ENCODE data around the gene PPBP.

The PPBP gene

DNA sequence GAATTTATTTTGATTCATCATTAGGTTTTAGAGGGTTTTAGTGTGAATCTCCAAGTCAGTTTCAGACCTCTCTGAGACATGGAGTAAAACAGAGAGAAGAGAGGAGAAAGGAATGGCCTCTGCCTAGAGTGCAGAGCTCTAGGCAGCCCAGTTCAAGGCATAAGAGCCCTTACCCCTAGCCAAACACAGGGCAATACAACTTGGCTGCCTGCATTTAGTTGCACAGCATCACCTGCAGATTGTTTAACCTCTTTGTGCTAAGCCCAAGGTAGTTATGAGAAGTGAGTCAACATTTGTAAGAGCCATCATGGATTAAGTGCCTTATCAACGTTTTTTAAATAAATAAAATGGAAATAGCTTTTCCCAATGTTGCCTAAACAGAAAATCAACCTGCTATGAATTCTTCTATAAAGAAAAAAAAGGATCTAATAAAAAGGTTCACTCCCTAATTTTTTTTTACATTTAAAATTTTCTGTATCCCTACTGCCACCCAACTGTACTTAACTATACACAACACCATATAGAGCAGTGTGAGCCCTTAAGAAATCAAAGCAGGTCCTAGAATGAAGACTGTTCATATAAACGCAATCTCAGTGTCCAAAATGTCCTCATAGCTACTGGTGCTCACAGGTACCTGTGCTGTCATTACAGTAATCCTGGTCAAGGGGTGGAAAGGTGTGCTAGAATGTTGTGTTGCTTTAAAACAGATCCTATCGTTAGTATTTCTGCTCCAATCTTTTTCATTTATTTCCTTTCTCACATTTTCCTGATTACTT lies 42.1 kb downstream of the PPBP start:
- Mint-ChIP-seq H3K9me3 (no peaks in the 10 kb centered on the region), H3K4me3 (no peak overlapping the region), H3K27ac (no peak overlapping the region), H3K4me1 (no peaks in the 10 kb centered on the region), H3K27me3 (peaks cover 38% of the 10 kb centered on the region)
- DNase-seq (no peak), ATAC-seq (no peak)

DNA sequence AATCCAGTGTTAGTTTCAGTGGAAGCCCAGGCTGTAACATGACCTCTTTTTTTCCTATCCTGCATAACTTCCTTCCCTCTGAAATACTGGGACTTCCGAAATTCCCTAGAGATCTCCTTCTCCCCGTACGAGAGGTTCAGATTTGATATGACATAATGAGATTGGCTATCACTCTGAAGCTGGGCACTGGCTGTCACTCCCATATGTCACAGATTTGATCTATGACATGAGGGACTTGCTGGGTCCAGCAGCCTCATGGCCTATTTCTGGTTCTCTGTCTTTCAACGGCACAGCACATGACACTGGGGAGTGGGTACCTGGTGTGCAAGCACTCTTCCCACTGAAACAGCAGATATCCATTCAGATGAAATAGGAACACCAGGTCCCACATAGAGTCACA lies 42.9 kb downstream of the PPBP start:
- Mint-ChIP-seq H3K27me3 (peaks cover 38% of the 10 kb centered on the region), H3K4me3 (no peak overlapping the region), H3K27ac (no peak overlapping the region), H3K9me3 (no peaks in the 10 kb centered on the region), H3K4me1 (no peaks in the 10 kb centered on the region)
- DNase-seq (no peak), ATAC-seq (no peak)

DNA sequence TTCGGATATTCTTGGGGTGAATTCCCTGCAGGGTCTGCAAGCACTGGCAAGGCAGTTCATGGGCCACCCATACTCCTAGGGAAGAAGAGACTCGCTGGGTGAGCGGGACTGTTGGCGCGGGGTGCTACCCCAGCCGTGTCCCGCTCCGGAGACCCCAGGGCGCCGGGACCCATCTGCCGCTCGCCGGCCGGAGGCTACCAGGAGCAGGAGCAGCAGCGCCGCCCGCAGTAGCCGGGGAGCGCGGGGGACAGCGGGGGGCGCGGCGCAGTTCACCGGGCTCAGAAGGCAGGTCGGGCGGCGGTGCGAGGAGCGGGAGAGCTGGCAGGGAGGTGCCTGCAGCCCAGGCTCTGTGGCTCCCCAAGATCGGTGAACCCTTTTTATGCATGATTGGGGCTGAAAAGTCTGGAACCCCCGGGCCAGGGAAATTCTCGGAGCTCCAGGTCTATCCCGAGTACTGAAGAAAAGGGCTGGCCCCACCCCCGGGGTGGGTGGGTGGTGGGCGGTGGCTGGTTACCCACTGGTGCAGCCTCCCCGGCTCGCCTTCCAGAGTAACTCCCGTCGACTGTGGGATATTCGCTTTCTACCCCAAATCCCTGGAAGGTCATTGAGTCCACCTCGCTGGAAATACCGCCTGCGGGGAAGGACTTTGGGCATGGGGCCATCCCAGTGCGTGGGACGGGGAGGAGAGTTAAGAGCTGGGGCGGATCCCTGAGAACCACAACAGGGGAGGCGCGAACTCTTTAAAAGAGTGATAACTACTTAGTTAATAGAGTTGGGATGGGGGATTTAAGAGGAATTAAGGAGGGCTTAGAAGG lies 43.7 kb downstream of the PPBP start:
- DNase-seq, result no peak
- Mint-ChIP-seq H3K9me3 (peaks cover 0 to 2% of the 10 kb centered on the region in 2 donors), H3K4me3 (no peak overlapping the region), H3K4me1 (no peaks in the 10 kb centered on the region), H3K27me3 (peaks cover 33% of the 10 kb centered on the region), H3K27ac (no peak overlapping the region)
- ATAC-seq, result no peak

DNA sequence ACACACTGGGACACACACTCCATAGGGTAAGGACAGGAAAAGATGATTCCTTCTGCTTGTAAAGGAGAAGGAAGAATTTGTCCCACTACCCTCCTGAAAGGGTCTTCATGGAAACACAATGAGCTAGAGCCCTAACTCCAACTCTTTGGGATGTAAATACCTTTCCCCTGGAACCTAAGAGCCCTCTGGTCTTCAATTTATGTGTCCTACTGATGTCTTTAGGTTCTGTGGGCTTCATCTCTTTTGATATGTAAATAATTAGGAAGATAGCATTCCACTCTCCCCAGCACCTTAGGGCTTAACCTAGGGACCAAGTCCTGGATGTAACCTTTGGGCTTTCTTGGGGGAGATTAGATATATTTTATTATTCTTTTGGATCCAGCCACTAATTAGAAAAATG lies 44.4 kb downstream of the PPBP start:
- H3K27ac Mint-ChIP-seq, result no peak overlapping the region
- H3K4me1 Mint-ChIP-seq, result no peaks in the 10 kb centered on the region
- H3K9me3 Mint-ChIP-seq, result peaks cover 0 to 9% of the 10 kb centered on the region in 2 donors
- H3K4me3 Mint-ChIP-seq, result no peak overlapping the region
- no peak for ATAC-seq
- DNase-seq, result no peak
- peaks cover 39% of the 10 kb centered on the region for H3K27me3 Mint-ChIP-seq

DNA sequence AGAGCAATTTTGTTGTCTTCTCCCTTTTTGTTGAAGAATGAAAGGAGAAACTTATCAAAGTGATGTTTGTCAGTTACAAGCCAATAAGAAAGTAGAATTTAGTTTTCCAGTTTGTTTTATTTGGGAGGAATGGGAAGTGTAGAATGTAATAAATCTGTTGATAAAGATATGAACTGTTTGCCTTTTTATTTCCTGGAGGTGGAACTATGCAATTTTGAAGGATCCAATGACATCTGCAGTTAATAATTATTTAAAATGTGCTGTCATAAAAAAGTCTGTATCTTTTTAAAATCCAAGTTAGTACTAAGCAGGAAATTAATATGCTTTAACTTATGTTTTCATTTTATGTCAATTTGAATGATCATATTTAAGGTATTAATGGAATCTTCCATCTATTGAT lies 51.0 kb downstream of the PPBP start:
- Mint-ChIP-seq H3K4me1 (no peaks in the 10 kb centered on the region), H3K9me3 (peaks cover 0 to 9% of the 10 kb centered on the region in 2 donors), H3K27me3 (peaks cover 8% of the 10 kb centered on the region), H3K27ac (no peak overlapping the region), H3K4me3 (no peak overlapping the region)
- no peak for ATAC-seq
- DNase-seq, result no peak
